Loucy (cell line): ENCODE results near the gene NUF2.

Source experiments
- H2AFZ ChIP-seq: fragments of 200-600 bp; sonication (generic); 2 replicates; pipeline ENCODE4 v1.6.0; 2016; ENCODE audit warnings: antibody characterized with exemption, mild to moderate bottlenecking, low read length, moderate library complexity
- H3F3A ChIP-seq: fragments of 200-600 bp; 2 replicates; pipeline ENCODE4 v1.6.0; 2016; ENCODE audit warnings: antibody characterized with exemption, low read depth, mild to moderate bottlenecking
- H3K27me3 ChIP-seq: fragments of 200-600 bp; sonication (generic); 2 replicates; pipeline ENCODE4 v1.6.1; 2014; ENCODE audit warnings: low read length, mild to moderate bottlenecking; ENCODE audit not compliant: insufficient read depth, poor library complexity, severe bottlenecking
- H3K36me3 ChIP-seq: fragments of 200-600 bp; sonication (generic); 2 replicates; pipeline ENCODE4 v1.6.1; 2016; ENCODE audit warnings: low read length; ENCODE audit not compliant: insufficient read depth
- H3K4me1 ChIP-seq: fragments of 200-600 bp; sonication (generic); 2 replicates; pipeline ENCODE4 v1.5.1; 2014; ENCODE audit warnings: low read length, mild to moderate bottlenecking; ENCODE audit not compliant: insufficient read depth, poor library complexity, severe bottlenecking
- H3K4me2 ChIP-seq: fragments of 200-600 bp; sonication (generic); 2 replicates; pipeline ENCODE4 v1.6.0; 2014; ENCODE audit warnings: antibody characterized with exemption, low read length, low read depth, mild to moderate bottlenecking; ENCODE audit not compliant: poor library complexity, severe bottlenecking
- H3K4me3 ChIP-seq: fragments of 200-600 bp; sonication (generic); 2 replicates; pipeline ENCODE4 v1.5.1; 2014; ENCODE audit warnings: low read length, mild to moderate bottlenecking, mixed read lengths; ENCODE audit not compliant: poor library complexity, severe bottlenecking
- H3K79me2 ChIP-seq: fragments of 200-600 bp; sonication (generic); 2 replicates; pipeline ENCODE4 v1.6.1; 2014; ENCODE audit warnings: low read length; ENCODE audit not compliant: insufficient read depth
- H3K9ac ChIP-seq: fragments of 200-600 bp; sonication (generic); 2 replicates; pipeline ENCODE4 v1.6.0; 2014; ENCODE audit warnings: mild to moderate bottlenecking, low read depth, low read length, moderate library complexity; ENCODE audit not compliant: poor library complexity, severe bottlenecking
- H3K9me2 ChIP-seq: fragments of 200-600 bp; sonication (generic); replicated peaks from 2 replicates; pipeline ENCODE4 v1.6.1; 2016; ENCODE audit warnings: low read depth, low read length, mixed read lengths
- H3K9me3 ChIP-seq: fragments of 200-600 bp; sonication (generic); 2 replicates; pipeline ENCODE4 v1.6.1; 2014; ENCODE audit warnings: mild to moderate bottlenecking, antibody characterized with exemption, low read length, low read depth; ENCODE audit not compliant: insufficient read depth
- H4K20me1 ChIP-seq: fragments of 200-600 bp; sonication (generic); 2 replicates; pipeline ENCODE4 v1.6.0; 2014; ENCODE audit warnings: antibody characterized with exemption, low read length, mild to moderate bottlenecking; ENCODE audit not compliant: insufficient read depth, poor library complexity, severe bottlenecking
- EZH2phosphoT487 ChIP-seq: fragments of 200-600 bp; IDR thresholded peaks from 2 replicates; pipeline ENCODE4 v1.6.1; 2018; ENCODE audit warnings: antibody characterized with exemption, mild to moderate bottlenecking, moderate library complexity, borderline replicate concordance
- TF ChIP-seq, protein P1 (sequence below): fragments of 200-600 bp; sonication (generic); conservative IDR thresholded peaks from 2 replicates; pipeline ENCODE4 v1.5.1; 2014; ENCODE audit warnings: mild to moderate bottlenecking, antibody characterized with exemption, low read length

Gene NUF2

DNA sequence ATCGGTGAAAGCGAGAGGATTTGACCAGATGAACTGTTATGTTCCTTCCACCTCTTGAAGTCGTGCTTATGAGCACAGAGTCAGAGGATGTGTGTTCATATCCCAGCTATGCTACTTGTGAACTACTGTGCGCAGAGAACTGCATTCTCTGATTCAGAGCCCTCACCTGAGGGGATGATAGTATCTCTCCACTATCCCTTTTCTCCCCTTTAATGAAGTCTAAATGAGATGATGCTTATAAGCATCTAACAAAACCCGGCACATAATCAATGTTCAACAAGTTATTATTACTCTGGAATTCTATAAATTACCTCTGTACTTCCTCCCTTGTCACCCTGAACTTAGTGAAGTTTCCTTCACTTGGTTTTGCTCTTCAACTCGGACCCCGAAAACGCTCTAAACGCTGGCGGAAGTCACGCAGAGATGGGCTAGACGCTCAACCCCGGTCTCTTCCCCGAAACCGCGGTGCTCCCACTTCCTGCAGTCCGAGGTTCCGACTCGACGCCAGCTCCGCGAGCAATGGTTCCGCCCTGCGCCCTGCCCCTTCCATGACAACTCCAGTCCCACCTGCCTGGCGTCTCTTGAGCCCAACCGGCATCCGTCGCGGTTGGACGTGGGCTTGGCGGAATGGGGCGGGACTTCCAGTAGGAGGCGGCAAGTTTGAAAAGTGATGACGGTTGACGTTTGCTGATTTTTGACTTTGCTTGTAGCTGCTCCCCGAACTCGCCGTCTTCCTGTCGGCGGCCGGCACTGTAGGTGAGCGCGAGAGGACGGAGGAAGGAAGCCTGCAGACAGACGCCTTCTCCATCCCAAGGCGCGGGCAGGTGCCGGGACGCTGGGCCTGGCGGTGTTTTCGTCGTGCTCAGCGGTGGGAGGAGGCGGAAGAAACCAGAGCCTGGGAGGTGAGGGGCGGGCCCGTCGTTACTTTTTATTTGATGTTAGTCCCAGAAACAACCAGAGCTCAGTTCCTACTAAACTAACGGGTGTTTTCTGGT is at the start of gene NUF2:
NUF2 (plus strand) TSS at position 644 of the 995 bp plus-strand sequence. CDS start 4,098 bp downstream, outside the sequence.
- TF ChIP-seq, protein P1, sequence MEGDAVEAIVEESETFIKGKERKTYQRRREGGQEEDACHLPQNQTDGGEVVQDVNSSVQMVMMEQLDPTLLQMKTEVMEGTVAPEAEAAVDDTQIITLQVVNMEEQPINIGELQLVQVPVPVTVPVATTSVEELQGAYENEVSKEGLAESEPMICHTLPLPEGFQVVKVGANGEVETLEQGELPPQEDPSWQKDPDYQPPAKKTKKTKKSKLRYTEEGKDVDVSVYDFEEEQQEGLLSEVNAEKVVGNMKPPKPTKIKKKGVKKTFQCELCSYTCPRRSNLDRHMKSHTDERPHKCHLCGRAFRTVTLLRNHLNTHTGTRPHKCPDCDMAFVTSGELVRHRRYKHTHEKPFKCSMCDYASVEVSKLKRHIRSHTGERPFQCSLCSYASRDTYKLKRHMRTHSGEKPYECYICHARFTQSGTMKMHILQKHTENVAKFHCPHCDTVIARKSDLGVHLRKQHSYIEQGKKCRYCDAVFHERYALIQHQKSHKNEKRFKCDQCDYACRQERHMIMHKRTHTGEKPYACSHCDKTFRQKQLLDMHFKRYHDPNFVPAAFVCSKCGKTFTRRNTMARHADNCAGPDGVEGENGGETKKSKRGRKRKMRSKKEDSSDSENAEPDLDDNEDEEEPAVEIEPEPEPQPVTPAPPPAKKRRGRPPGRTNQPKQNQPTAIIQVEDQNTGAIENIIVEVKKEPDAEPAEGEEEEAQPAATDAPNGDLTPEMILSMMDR: no peak
- TF ChIP-seq EZH2phosphoT487: no peak
- Histone ChIP-seq H2AFZ (peak within 1 kb of the TSS; percentile 90), H3K79me2 (peaks cover 58% of the 10 kb centered on the region), H3K4me2 (peak within 1 kb of the TSS; percentile 86), H3K36me3 (no peaks in the 10 kb centered on the region; the same call in 1 of the 2 replicates), H3K9me3 (no peaks in the 10 kb centered on the region), H3F3A (0 out of 2 replicates have a peak, but pooled peaks cover 5% of the 10 kb centered on the region), H3K9me2 (no peaks in the 10 kb centered on the region), H3K4me1 (peaks cover 48% of the 10 kb centered on the region), H3K9ac (peak within 1 kb of the TSS; percentile 93), H4K20me1 (peaks cover 5% of the 10 kb centered on the region), H3K27me3 (no peaks in the 10 kb centered on the region), H3K4me3 (peak within 1 kb of the TSS; percentile 91)

DNA sequence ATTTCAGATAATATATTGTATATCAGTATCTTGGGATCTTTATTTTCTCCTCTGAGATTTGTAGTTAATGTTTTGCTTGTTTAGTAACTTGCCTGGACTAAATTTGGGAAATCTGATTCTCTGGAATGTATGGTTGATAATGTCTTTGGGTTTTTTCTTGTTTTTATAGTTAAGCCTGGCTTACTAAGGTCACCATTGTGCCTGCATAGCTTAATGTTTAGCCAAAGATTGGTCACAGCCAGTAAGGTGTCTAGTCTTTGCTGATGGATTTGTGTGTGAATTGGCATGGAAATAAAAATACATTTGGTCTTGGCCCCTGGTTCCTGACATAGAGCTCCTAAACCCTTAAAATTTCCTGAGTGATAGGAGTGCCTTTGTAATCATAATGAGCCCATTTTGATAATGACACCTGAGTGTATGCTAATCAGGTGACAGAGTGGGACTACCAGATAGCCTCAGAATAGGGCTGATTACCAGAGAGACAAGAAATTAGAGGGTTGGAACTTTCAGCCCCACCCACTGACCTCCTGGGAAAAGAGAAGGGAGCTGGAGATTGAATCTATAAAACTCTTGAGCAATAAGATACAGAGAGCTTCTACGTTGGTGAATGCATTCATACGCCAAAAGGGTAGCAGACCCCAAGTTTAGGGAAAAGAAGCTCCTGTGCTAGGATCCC is 47.9 kb upstream of the NUF2 start:
- Histone ChIP-seq H3K4me1 (no peaks in the 10 kb centered on the region), H3K27me3 (no peaks in the 10 kb centered on the region), H3K9ac (no peak overlapping the region), H3K4me3 (no peak overlapping the region), H3K9me3 (peaks cover 15% of the 10 kb centered on the region; the same call in 1 of the 2 replicates), H4K20me1 (no peaks in the 10 kb centered on the region), H3F3A (no peaks in the 10 kb centered on the region), H2AFZ (no peak overlapping the region), H3K79me2 (no peaks in the 10 kb centered on the region), H3K36me3 (no peaks in the 10 kb centered on the region), H3K9me2 (no peaks in the 10 kb centered on the region), H3K4me2 (no peak overlapping the region)
- TF ChIP-seq EZH2phosphoT487: no peak

DNA sequence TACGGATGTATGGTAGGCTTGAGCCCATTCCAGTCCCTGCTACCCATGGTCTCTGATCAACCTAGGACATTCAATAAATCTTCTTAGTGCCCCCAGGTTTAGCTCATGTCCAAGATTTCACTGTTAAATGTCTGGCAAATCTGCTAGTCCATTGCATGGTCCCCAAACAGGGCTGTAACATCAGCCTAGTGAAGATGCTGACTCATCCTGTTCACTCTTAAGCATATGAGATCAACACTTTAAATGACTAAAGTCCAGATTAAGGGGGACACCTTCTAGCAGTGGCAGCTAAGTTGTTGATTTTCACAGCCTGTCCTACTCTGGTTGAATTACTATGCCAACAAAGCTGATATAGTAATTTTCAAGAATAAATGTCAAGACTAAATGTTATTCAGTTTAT is 46.5 kb upstream of the NUF2 start:
- Histone ChIP-seq H3K4me2 (no peak overlapping the region), H3K9ac (no peak overlapping the region), H3K27me3 (no peaks in the 10 kb centered on the region), H3K9me3 (peaks cover 16% of the 10 kb centered on the region; the same call in 1 of the 2 replicates), H4K20me1 (no peaks in the 10 kb centered on the region), H3K4me1 (no peaks in the 10 kb centered on the region), H3K79me2 (no peaks in the 10 kb centered on the region), H3F3A (no peaks in the 10 kb centered on the region), H2AFZ (no peak overlapping the region), H3K4me3 (no peak overlapping the region), H3K9me2 (no peaks in the 10 kb centered on the region), H3K36me3 (no peaks in the 10 kb centered on the region)
- TF ChIP-seq, protein P1: no peak
- no peak for TF ChIP-seq EZH2phosphoT487
